Measurements from ENCODE around the gene BDH1.

DNA sequence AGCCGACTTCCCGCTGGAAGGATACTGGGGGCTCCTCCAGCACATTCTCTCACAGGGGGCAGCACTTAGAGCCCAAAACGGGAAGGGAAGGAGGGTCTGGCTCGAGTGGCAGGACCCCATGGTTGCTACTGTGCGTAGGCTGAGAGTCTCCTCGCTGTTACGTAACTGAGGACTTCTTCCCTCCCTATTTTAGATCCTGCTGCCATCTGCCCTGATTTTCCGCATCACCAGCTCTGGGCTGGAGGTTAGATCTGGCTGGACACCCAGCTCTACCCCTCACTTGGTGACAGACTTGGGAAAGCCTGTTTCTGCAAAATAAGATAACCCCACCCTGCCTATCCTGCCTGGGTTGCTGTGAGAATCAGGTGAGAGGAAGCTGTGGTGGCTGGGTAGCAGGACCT, 47.7 kb downstream of the BDH1 start:
- TF ChIP-seq, protein P1, sequence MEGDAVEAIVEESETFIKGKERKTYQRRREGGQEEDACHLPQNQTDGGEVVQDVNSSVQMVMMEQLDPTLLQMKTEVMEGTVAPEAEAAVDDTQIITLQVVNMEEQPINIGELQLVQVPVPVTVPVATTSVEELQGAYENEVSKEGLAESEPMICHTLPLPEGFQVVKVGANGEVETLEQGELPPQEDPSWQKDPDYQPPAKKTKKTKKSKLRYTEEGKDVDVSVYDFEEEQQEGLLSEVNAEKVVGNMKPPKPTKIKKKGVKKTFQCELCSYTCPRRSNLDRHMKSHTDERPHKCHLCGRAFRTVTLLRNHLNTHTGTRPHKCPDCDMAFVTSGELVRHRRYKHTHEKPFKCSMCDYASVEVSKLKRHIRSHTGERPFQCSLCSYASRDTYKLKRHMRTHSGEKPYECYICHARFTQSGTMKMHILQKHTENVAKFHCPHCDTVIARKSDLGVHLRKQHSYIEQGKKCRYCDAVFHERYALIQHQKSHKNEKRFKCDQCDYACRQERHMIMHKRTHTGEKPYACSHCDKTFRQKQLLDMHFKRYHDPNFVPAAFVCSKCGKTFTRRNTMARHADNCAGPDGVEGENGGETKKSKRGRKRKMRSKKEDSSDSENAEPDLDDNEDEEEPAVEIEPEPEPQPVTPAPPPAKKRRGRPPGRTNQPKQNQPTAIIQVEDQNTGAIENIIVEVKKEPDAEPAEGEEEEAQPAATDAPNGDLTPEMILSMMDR (optimal IDR thresholded peaks at IDR 0.05 in 1 of 3, IDR thresholded peaks at IDR 0.05 in 1 of 3, conservative IDR thresholded peaks at IDR 0.05 in 1 of 3; ENCODE audit: extremely low read depth in 1 of 3, insufficient read depth in 2 of 3, low read length in 3 of 3), result no peak
- no peak for TF ChIP-seq EZH2 (IDR thresholded peaks at IDR 0.05; ENCODE audit: low read length)
